GM23248 (cell line): Measurements from ENCODE around the gene STARD10. TPM values are rescaled to one million over a fixed set of nuclear protein-coding genes. Genes with fewer than 3 reads are reported as not detected.
A peak's percentile ranks its signal among the peaks of the same experiment; 100 is the strongest.

ENCODE experiments used
- DNase-seq: peaks from one replicate; pipeline ENCODE4 v3.0.0-alpha.2; 2015
- H2AFZ ChIP-seq: fragments of 200-600 bp; sonication (generic); 2 replicates; pipeline ENCODE4 v1.6.1; 2016; ENCODE audit warnings: antibody characterized with exemption
- H3F3A ChIP-seq: fragments of 200-600 bp; sonication (generic); 2 replicates; pipeline ENCODE4 v1.6.1; 2016; ENCODE audit warnings: mild to moderate bottlenecking, antibody characterized with exemption, mixed run types; ENCODE audit not compliant: insufficient read depth
- H3K27ac ChIP-seq: fragments of 200-600 bp; sonication (generic); 2 replicates; pipeline ENCODE4 v1.5.1; 2016; ENCODE audit warnings: mild to moderate bottlenecking
- H3K27me3 ChIP-seq: fragments of 200-600 bp; sonication (generic); replicated peaks from 2 replicates; pipeline ENCODE4 v1.6.1; 2016; ENCODE audit warnings: mild to moderate bottlenecking; ENCODE audit not compliant: insufficient read depth
- H3K36me3 ChIP-seq: fragments of 200-600 bp; sonication (generic); 2 replicates; pipeline ENCODE4 v1.6.1; 2016; ENCODE audit warnings: low read depth, mild to moderate bottlenecking
- H3K4me1 ChIP-seq: fragments of 200-600 bp; sonication (generic); 2 replicates; pipeline ENCODE4 v1.6.1; 2016; ENCODE audit warnings: mild to moderate bottlenecking; ENCODE audit not compliant: insufficient read depth
- H3K4me2 ChIP-seq: fragments of 200-600 bp; sonication (generic); one replicate; pipeline ENCODE4 v1.6.1; 2016; ENCODE audit warnings: mild to moderate bottlenecking; ENCODE audit not compliant: unreplicated experiment
- H3K4me3 ChIP-seq: fragments of 200-600 bp; sonication (generic); 2 replicates; pipeline ENCODE4 v1.5.1; 2016; ENCODE audit warnings: mild to moderate bottlenecking
- H3K79me2 ChIP-seq: fragments of 200-600 bp; sonication (generic); 2 replicates; pipeline ENCODE4 v1.6.1; 2016; ENCODE audit warnings: mild to moderate bottlenecking; ENCODE audit not compliant: insufficient read depth
- H3K9ac ChIP-seq: fragments of 200-600 bp; sonication (generic); 2 replicates; pipeline ENCODE4 v1.6.1; 2016; ENCODE audit warnings: mild to moderate bottlenecking
- H3K9me2 ChIP-seq: fragments of 200-600 bp; sonication (generic); 2 replicates; pipeline ENCODE4 v1.6.1; 2016; ENCODE audit warnings: mixed run types, mild to moderate bottlenecking, moderate library complexity; ENCODE audit not compliant: insufficient read depth
- H3K9me3 ChIP-seq: fragments of 200-600 bp; sonication (generic); one replicate; pipeline ENCODE4 v1.6.1; 2017; ENCODE audit warnings: low read depth
- H4K20me1 ChIP-seq: fragments of 200-600 bp; sonication (generic); 2 replicates; pipeline ENCODE4 v1.6.0; 2016; ENCODE audit not compliant: insufficient read depth
- EZH2 ChIP-seq: fragments of 200-600 bp; sonication (generic); IDR thresholded peaks from 2 replicates; pipeline ENCODE4 v1.6.1; 2018; ENCODE audit warnings: antibody characterized with exemption, mild to moderate bottlenecking; ENCODE audit not compliant: insufficient read depth, poor library complexity, severe bottlenecking
- EZH2phosphoT487 ChIP-seq: fragments of 200-600 bp; sonication (generic); IDR thresholded peaks from 2 replicates; pipeline ENCODE4 v1.6.1; 2018; ENCODE audit warnings: antibody characterized with exemption, moderate library complexity, mild to moderate bottlenecking, low read depth; ENCODE audit not compliant: insufficient read depth
- WGBS, 2 experiments: methylation state at CpG; one replicate each; pipeline ENCODE4 v1.1.6; 2015 to 2017; ENCODE audit warnings: low lambda C conversion rate in 2 of 2, low coverage in 1 of 2; ENCODE audit errors: missing lambda C conversion rate in 2 of 2; 5-methylcytosine and 5-hydroxymethylcytosine counted together
- in situ Hi-C: fragments of 300-500 bp; cut with MboI; formaldehyde crosslinking; loops from 2 replicates; pipeline ENCODE4 v1.15.0; 2020
- polyA plus RNA-seq: library from polyadenylated mRNA; unstranded; fragments of >200 nt; fragmentation: Nextera tagmentation; extraction: Ambion mirVana; gene quantifications from 2 replicates; pipeline ENCODE4 v1.2.1, GENCODE V29; 2016
- total RNA-seq: library from RNA; depleted of rRNA; stranded (reverse); fragments of >200 nt; shearing (Covaris generic); gene quantifications from 2 replicates; pipeline ENCODE4 v1.2.3, GENCODE V29; 2014

The STARD10 gene
- total and polyA plus RNA-seq, 2 experiments from 2014 or later: 6.6 to 14.7 TPM

DNA sequence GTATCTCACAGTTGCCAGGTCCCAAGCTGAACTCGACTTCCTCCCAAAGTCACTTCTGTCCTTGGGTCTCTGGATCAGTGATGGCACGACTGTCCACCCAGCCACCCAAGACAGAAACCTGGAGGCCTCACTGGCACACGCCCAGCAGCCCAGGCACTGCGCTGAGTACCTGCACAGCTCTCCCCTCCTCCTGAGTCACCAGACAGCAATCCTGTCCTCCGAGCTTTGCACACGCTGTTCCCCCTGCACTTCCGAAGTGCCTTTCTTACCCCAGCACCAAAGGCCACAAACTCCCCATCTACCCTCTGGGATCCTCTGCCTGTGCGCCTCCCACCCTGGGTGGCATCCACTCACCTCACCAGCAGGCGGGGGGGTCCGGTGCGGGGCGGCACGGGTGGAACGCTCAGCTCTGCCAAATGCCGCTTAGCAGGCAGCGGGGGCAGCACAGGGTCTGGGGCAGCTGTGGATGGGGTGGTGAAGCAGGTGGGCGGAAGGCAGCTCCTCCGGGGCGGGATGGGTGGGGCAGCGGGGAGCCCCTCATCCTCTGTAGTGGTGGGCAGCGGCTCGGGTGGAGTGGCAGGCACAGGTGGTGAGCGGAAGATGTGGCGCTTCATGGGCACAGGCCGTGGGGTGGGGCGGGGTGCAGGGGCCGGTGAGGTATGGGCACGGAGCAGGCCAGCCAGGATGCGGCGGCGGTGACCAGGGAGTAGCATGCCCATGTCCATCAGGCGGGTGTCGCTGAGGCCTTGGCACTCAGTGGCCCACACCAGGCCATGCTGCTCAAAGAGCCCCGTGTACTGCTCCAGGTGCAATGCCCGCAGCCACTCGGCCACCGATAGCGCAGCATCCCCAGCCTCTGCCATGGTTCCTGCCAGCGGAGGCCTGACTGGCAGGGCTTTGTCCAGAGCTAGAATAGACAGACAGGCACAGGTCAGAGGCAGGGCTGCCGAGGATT, 67.3 kb downstream of the STARD10 start:
- Histone ChIP-seq H3K79me2 (peaks cover 49% of the 10 kb centered on the region), H3K4me1 (peaks cover 5% of the 10 kb centered on the region), H3F3A (no peaks in the 10 kb centered on the region), H3K9ac (no peak overlapping the region), H3K27ac (no peak overlapping the region), H3K4me2 (no peak overlapping the region), H4K20me1 (no peaks in the 10 kb centered on the region), H2AFZ (no peak overlapping the region), H3K36me3 (no peaks in the 10 kb centered on the region), H3K4me3 (no peak overlapping the region), H3K9me3 (no peaks in the 10 kb centered on the region), H3K9me2 (no peaks in the 10 kb centered on the region), H3K27me3 (no peaks in the 10 kb centered on the region)
- in situ Hi-C loops: no loop called here
- WGBS, 2 experiments: 89 to 93% methylated on average over 22 to 38 of the region's 40 CpGs
- no peak for TF ChIP-seq EZH2phosphoT487
- no peak for TF ChIP-seq EZH2
- DNase-seq: no peak

- Histone ChIP-seq H3K36me3 (no peaks in the 10 kb centered on the region), H2AFZ (no peak overlapping the region), H3K4me3 (no peak overlapping the region), H3K9me2 (no peaks in the 10 kb centered on the region), H3K4me1 (peaks cover 5% of the 10 kb centered on the region), H3K9me3 (no peaks in the 10 kb centered on the region), H3K9ac (no peak overlapping the region), H3K27me3 (no peaks in the 10 kb centered on the region), H3K27ac (no peak overlapping the region), H4K20me1 (no peaks in the 10 kb centered on the region), H3K79me2 (peaks cover 58% of the 10 kb centered on the region), H3K4me2 (no peak overlapping the region), H3F3A (no peaks in the 10 kb centered on the region)
- in situ Hi-C loops: no loop called here
- 80 to 84% methylated on average over 4 of the region's 4 CpGs for WGBS, 2 experiments
- TF ChIP-seq EZH2phosphoT487 (no peak), EZH2 (no peak)
- no peak for DNase-seq
Observed at GRCh38 chr11:72725724-72726028, 68.2 kb downstream of the STARD10 start.

GRCh38 chr11:72724851-72725723, 68.8 kb downstream of the STARD10 start:
- no peaks in the 10 kb centered on the region for H3K9me2 ChIP-seq
- H3K4me1 ChIP-seq: peaks cover 11% of the 10 kb centered on the region
- H3K79me2 ChIP-seq: peaks cover 64% of the 10 kb centered on the region
- DNase-seq: peak; percentile 78
- H3K4me3 ChIP-seq: no peak overlapping the region
- TF ChIP-seq EZH2 (no peak), EZH2phosphoT487 (no peak)
- H2AFZ ChIP-seq: no peak overlapping the region
- H3F3A ChIP-seq: no peaks in the 10 kb centered on the region
- no peaks in the 10 kb centered on the region for H3K36me3 ChIP-seq
- no peak overlapping the region for H3K27ac ChIP-seq
- H3K4me2 ChIP-seq: no peak overlapping the region
- H4K20me1 ChIP-seq: no peaks in the 10 kb centered on the region
- no peaks in the 10 kb centered on the region for H3K9me3 ChIP-seq
- in situ Hi-C loops: loop anchor here (25.0 kb wide), 1 partner anchor 437 kb away; no protein-coding TSS in a partner anchor
- WGBS, 2 experiments: 51 to 52% methylated on average over 9 of the region's 9 CpGs
- H3K27me3 ChIP-seq: no peaks in the 10 kb centered on the region
- no peak overlapping the region for H3K9ac ChIP-seq

- no peaks in the 10 kb centered on the region for H3K27me3 ChIP-seq
- H3K9me3 ChIP-seq: no peaks in the 10 kb centered on the region
- peak overlapping the region; percentile 28; the same call in 1 of the 2 replicates for H3K9ac ChIP-seq
- no peak for DNase-seq
- H3K4me3 ChIP-seq: no peak overlapping the region
- in situ Hi-C loops: loop anchor here (25.0 kb wide), 1 partner anchor 438 kb away; no protein-coding TSS in a partner anchor
- no peaks in the 10 kb centered on the region for H3F3A ChIP-seq
- H3K4me2 ChIP-seq: no peak overlapping the region
- no peaks in the 10 kb centered on the region for H3K36me3 ChIP-seq
- TF ChIP-seq EZH2 (no peak), EZH2phosphoT487 (no peak)
- WGBS, 2 experiments: 81 to 82% methylated on average over 4 to 5 of the region's 5 CpGs
- H3K9me2 ChIP-seq: no peaks in the 10 kb centered on the region
- H4K20me1 ChIP-seq: 0 out of 2 replicates have a peak, but pooled peaks cover 3% of the 10 kb centered on the region
- H3K27ac ChIP-seq: no peak overlapping the region
- peaks cover 71% of the 10 kb centered on the region for H3K79me2 ChIP-seq
- peaks cover 14% of the 10 kb centered on the region for H3K4me1 ChIP-seq
- no peak overlapping the region for H2AFZ ChIP-seq
Observed at GRCh38 chr11:72724021-72724551, 69.8 kb downstream of the STARD10 start.
